H9 (cell line): ENCODE results near the gene TCTN3. TPM values are rescaled to one million over a fixed set of nuclear protein-coding genes. Genes with fewer than 3 reads are reported as not detected.

ENCODE experiments used
- DNase-seq: peaks from one replicate; pipeline ENCODE4 v3.0.0-alpha.2; 2017
- H2AFZ ChIP-seq: one replicate; pipeline ENCODE4 v1.6.1; 2013; ENCODE audit warnings: mild to moderate bottlenecking, low read length, control low read depth, moderate library complexity
- H2AK5ac ChIP-seq: 2 replicates; pipeline ENCODE4 v1.6.1; 2013; ENCODE audit warnings: low read length, control low read depth, mixed read lengths; ENCODE audit not compliant: insufficient read length
- H2BK120ac ChIP-seq: one replicate; pipeline ENCODE4 v1.6.1; 2013; ENCODE audit warnings: low read depth, mild to moderate bottlenecking, low read length, control low read depth, inconsistent platforms; ENCODE audit not compliant: poor library complexity, severe bottlenecking
- H2BK12ac ChIP-seq: 2 replicates; pipeline ENCODE4 v1.6.1; 2013; ENCODE audit warnings: low read length, control low read depth, mixed read lengths, low read depth; ENCODE audit not compliant: insufficient read length
- H2BK15ac ChIP-seq: 2 replicates; pipeline ENCODE4 v1.6.1; 2013; ENCODE audit warnings: low read depth, low read length, control low read depth
- H2BK20ac ChIP-seq: one replicate; pipeline ENCODE4 v1.6.1; 2013; ENCODE audit warnings: low read depth, mild to moderate bottlenecking, low read length, control low read depth, inconsistent platforms; ENCODE audit not compliant: poor library complexity, severe bottlenecking
- H2BK5ac ChIP-seq: 2 replicates; pipeline ENCODE4 v1.6.1; 2013; ENCODE audit warnings: low read length, control low read depth, mixed read lengths; ENCODE audit not compliant: insufficient read length
- H3K14ac ChIP-seq: 2 replicates; pipeline ENCODE4 v1.6.1; 2013; ENCODE audit warnings: low read length, control low read depth; ENCODE audit not compliant: insufficient read depth
- H3K18ac ChIP-seq: 2 replicates; pipeline ENCODE4 v1.6.1; 2013; ENCODE audit warnings: low read depth, mild to moderate bottlenecking, mixed read lengths, low read length, control low read depth; ENCODE audit not compliant: insufficient read length
- H3K23ac ChIP-seq: 2 replicates; pipeline ENCODE4 v1.6.1; 2013; ENCODE audit warnings: low read length, control low read depth, mixed read lengths, low read depth; ENCODE audit not compliant: insufficient read length
- H3K23me2 ChIP-seq: 2 replicates; pipeline ENCODE4 v1.6.1; 2013; ENCODE audit warnings: low read depth, mild to moderate bottlenecking, mixed read lengths, low read length, control low read depth; ENCODE audit not compliant: insufficient read length, poor library complexity, severe bottlenecking
- H3K27ac ChIP-seq: 2 replicates; pipeline ENCODE4 v1.5.1; 2013; ENCODE audit warnings: low read length, control low read depth, mixed read lengths, low read depth; ENCODE audit not compliant: insufficient read length
- H3K27me3 ChIP-seq: 2 replicates; pipeline ENCODE4 v1.6.1; 2013; ENCODE audit warnings: low read length, control low read depth, inconsistent platforms; ENCODE audit not compliant: insufficient read depth
- H3K4ac ChIP-seq: 2 replicates; pipeline ENCODE4 v1.6.1; 2013; ENCODE audit warnings: low read depth, mild to moderate bottlenecking, control low read depth, inconsistent platforms, low read length, moderate library complexity
- H3K4me1 ChIP-seq: 2 replicates; pipeline ENCODE4 v1.6.1; 2013; ENCODE audit warnings: low read length, control low read depth, inconsistent platforms; ENCODE audit not compliant: insufficient read depth
- H3K4me2 ChIP-seq: 2 replicates; pipeline ENCODE4 v1.6.1; 2013; ENCODE audit warnings: low read length, control low read depth, mixed read lengths; ENCODE audit not compliant: insufficient read length, insufficient read depth
- H3K56ac ChIP-seq: 2 replicates; pipeline ENCODE4 v1.6.1; 2013; ENCODE audit warnings: low read depth, mild to moderate bottlenecking, mixed read lengths, low read length, control low read depth; ENCODE audit not compliant: insufficient read length
- H3K79me1 ChIP-seq: 2 replicates; pipeline ENCODE4 v1.6.1; 2013; ENCODE audit warnings: low read depth, mild to moderate bottlenecking, moderate library complexity, low read length, control low read depth, inconsistent platforms; ENCODE audit not compliant: insufficient read depth, poor library complexity, severe bottlenecking
- H3K79me2 ChIP-seq: 2 replicates; pipeline ENCODE4 v1.6.1; 2013; ENCODE audit warnings: low read length, control low read depth, inconsistent platforms; ENCODE audit not compliant: insufficient read depth
- H3K9ac ChIP-seq: 2 replicates; pipeline ENCODE4 v1.6.1; 2013; ENCODE audit warnings: low read length, control low read depth, mixed read lengths; ENCODE audit not compliant: insufficient read length; ENCODE audit errors: extremely low read depth
- H3K9me3 ChIP-seq: one replicate; pipeline ENCODE4 v1.6.1; 2013; ENCODE audit warnings: low read depth, low read length, inconsistent platforms; ENCODE audit not compliant: control insufficient read depth
- H3T11ph ChIP-seq: one replicate; pipeline ENCODE4 v1.6.1; 2013; ENCODE audit warnings: mild to moderate bottlenecking, low read length, control low read depth, inconsistent platforms
- H4K20me1 ChIP-seq: one replicate; pipeline ENCODE4 v1.6.1; 2013; ENCODE audit not compliant: control insufficient read depth, insufficient read length, insufficient read depth
- H4K5ac ChIP-seq: 2 replicates; pipeline ENCODE4 v1.6.1; 2013; ENCODE audit warnings: low read depth, mild to moderate bottlenecking, mixed read lengths, low read length, control low read depth; ENCODE audit not compliant: insufficient read length
- H4K8ac ChIP-seq: replicated peaks from 2 replicates; pipeline ENCODE4 v1.6.1; 2013; ENCODE audit warnings: low read length, control low read depth, mixed read lengths, low read depth; ENCODE audit not compliant: insufficient read length
- H4K91ac ChIP-seq: 2 replicates; pipeline ENCODE4 v1.6.1; 2013; ENCODE audit warnings: low read depth, mild to moderate bottlenecking, moderate library complexity, mixed read lengths, low read length, control low read depth; ENCODE audit not compliant: insufficient read length
- H3K27ac Mint-ChIP-seq, 3 experiments: 2 replicates in 2 of 3; 3 replicates in 1 of 3; pipeline ENCODE4 v1.8.0; 2020 to 2021; ENCODE audit warnings: mixed read lengths in 3 of 3, mild to moderate bottlenecking in 1 of 3, moderate library complexity in 1 of 3
- H3K27me3 Mint-ChIP-seq: 2 replicates; pipeline ENCODE4 v1.8.0; 2021; ENCODE audit warnings: low read depth, mild to moderate bottlenecking, moderate library complexity, mixed read lengths
- H3K36me3 Mint-ChIP-seq, 3 experiments: 2 replicates in 2 of 3; 3 replicates in 1 of 3; pipeline ENCODE4 v1.8.0; 2020 to 2021; ENCODE audit warnings: low read depth in 3 of 3, mixed read lengths in 3 of 3; ENCODE audit not compliant: insufficient read depth in 1 of 3
- H3K4me1 Mint-ChIP-seq, 2 experiments: 2 replicates each; pipeline ENCODE4 v1.8.0; 2020; ENCODE audit warnings: mixed read lengths in 2 of 2
- H3K4me3 Mint-ChIP-seq, 2 experiments: 2 replicates in 1 of 2; 3 replicates in 1 of 2; pipeline ENCODE4 v1.8.0; 2020 to 2021; ENCODE audit warnings: mild to moderate bottlenecking in 2 of 2, mixed read lengths in 2 of 2, moderate library complexity in 1 of 2
- H3K9me3 Mint-ChIP-seq, 2 experiments: 2 replicates in 1 of 2; 3 replicates in 1 of 2; pipeline ENCODE4 v1.8.0; 2020; ENCODE audit warnings: mild to moderate bottlenecking in 2 of 2, mixed read lengths in 2 of 2, moderate library complexity in 1 of 2
- total RNA-seq: library from RNA; stranded (reverse); gene quantifications from 2 replicates; pipeline ENCODE4 v1.2.1, GENCODE V29; 2021
- TF ChIP-seq, protein P1 (sequence below): fragments of 200-600 bp; sonication (generic); conservative IDR thresholded peaks from 3 replicates; pipeline ENCODE4 v1.8.0; 2021; ENCODE audit warnings: antibody characterized with exemption, mild to moderate bottlenecking

TCTN3 gene
- total RNA-seq, 1 experiment from 2014 or later: 37.3 TPM

- no peak overlapping the region for H2AK5ac ChIP-seq
- DNase-seq: no peak
- no peak overlapping the region for H3K23ac ChIP-seq
- no peaks in the 10 kb centered on the region for H3K27me3 ChIP-seq
- no peaks in the 10 kb centered on the region for H3K4me1 ChIP-seq
- H4K91ac ChIP-seq: no peak overlapping the region
- no peaks in the 10 kb centered on the region for H3K79me1 ChIP-seq
- H2AFZ ChIP-seq: no peak overlapping the region
- Mint-ChIP-seq H3K9me3 (no peaks in the 10 kb centered on the region), H3K27ac (no peak overlapping the region), H3K4me3 (no peak overlapping the region), H3K4me1 (no peaks in the 10 kb centered on the region), H3K36me3 (peaks cover 29 to 79% (median 64%) of the 10 kb centered on the region in 3 experiments; a peak in 6 of 7 replicates), H3K27me3 (no peaks in the 10 kb centered on the region)
- TF ChIP-seq, protein P1, sequence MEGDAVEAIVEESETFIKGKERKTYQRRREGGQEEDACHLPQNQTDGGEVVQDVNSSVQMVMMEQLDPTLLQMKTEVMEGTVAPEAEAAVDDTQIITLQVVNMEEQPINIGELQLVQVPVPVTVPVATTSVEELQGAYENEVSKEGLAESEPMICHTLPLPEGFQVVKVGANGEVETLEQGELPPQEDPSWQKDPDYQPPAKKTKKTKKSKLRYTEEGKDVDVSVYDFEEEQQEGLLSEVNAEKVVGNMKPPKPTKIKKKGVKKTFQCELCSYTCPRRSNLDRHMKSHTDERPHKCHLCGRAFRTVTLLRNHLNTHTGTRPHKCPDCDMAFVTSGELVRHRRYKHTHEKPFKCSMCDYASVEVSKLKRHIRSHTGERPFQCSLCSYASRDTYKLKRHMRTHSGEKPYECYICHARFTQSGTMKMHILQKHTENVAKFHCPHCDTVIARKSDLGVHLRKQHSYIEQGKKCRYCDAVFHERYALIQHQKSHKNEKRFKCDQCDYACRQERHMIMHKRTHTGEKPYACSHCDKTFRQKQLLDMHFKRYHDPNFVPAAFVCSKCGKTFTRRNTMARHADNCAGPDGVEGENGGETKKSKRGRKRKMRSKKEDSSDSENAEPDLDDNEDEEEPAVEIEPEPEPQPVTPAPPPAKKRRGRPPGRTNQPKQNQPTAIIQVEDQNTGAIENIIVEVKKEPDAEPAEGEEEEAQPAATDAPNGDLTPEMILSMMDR: no peak
- H3K56ac ChIP-seq: no peak overlapping the region
- H3K9ac ChIP-seq: no peak overlapping the region
- no peak overlapping the region for H2BK12ac ChIP-seq
- H4K8ac ChIP-seq: no peak overlapping the region
- H3K4ac ChIP-seq: no peak overlapping the region
- H2BK15ac ChIP-seq: no peak overlapping the region
- no peak overlapping the region for H4K5ac ChIP-seq
- no peak overlapping the region for H2BK5ac ChIP-seq
- no peak overlapping the region for H3K18ac ChIP-seq
- H3K79me2 ChIP-seq: no peaks in the 10 kb centered on the region
- no peaks in the 10 kb centered on the region for H3K23me2 ChIP-seq
- H3K9me3 ChIP-seq: no peaks in the 10 kb centered on the region
- H2BK120ac ChIP-seq: no peak overlapping the region
- no peak overlapping the region for H3K4me2 ChIP-seq
- no peak overlapping the region for H3K14ac ChIP-seq
- H3K27ac ChIP-seq: no peak overlapping the region
- no peak overlapping the region for H2BK20ac ChIP-seq
- H4K20me1 ChIP-seq: no peaks in the 10 kb centered on the region
- no peak overlapping the region for H3T11ph ChIP-seq
These were observed 9.8 kb downstream of the TCTN3 start for GRCh38 chr10:95683966-95684365.
